Measurements from ENCODE around the gene ATP9B. TPM values are rescaled to one million over a fixed set of nuclear protein-coding genes. Genes with fewer than 3 reads are reported as not detected.
"Not testable (repeated sequence)": the region's sequence is repeated elsewhere in the genome, so short reads cannot be mapped to it uniquely, and the experiment has no call there.

ATP9B gene
- total RNA-seq, 1 donor from 2014 or later, result 33.2 TPM

DNA sequence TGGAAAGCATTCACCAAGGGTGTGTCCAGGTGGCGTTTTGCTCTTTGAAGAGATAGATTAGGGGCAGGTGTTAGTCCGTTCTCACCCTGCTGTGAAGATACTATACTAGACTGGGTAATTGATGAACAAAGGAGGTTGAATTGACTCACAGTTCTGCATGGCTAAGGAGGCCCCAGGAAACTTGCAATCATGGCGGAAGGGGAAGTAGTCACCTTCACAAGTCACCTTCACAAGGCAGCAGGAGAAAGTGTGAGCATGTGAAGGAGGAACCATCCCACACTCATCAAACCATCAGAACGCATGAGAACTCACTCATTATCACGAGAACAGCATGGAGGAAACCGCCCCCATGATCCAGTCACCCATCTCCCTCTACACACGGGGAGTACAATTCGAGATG is 190.8 kb downstream of the ATP9B start:
- Mint-ChIP-seq H3K4me3 (no peak overlapping the region), H3K36me3 (peaks cover 8% of the 10 kb centered on the region), H3K4me1 (peaks cover 8% of the 10 kb centered on the region), H3K27me3 (ENCODE audit: insufficient read depth, low read depth) (peaks cover 2% of the 10 kb centered on the region), H3K27ac (no peak overlapping the region), H3K9me3 (no peaks in the 10 kb centered on the region)
- Histone ChIP-seq H3K9me3 (ENCODE audit: low read depth) (no peaks in the 10 kb centered on the region), H3K36me3 (no peaks in the 10 kb centered on the region), H3K9ac (no peak overlapping the region), H2AFZ (replicated peaks) (no peak overlapping the region), H3F3A (ENCODE audit: low read depth) (no peaks in the 10 kb centered on the region), H3K4me3 (no peak overlapping the region), H3K4me2 (no peak overlapping the region), H3K27me3 (no peaks in the 10 kb centered on the region), H3K79me2 (ENCODE audit: low read depth) (no peaks in the 10 kb centered on the region), H3K27ac (no peak overlapping the region), H4K20me1 (ENCODE audit: low read depth) (peaks cover 1% of the 10 kb centered on the region), H3K4me1 (no peaks in the 10 kb centered on the region)
- DNase-seq (ENCODE audit: low spot score), result no peak
- TF ChIP-seq, protein P1, sequence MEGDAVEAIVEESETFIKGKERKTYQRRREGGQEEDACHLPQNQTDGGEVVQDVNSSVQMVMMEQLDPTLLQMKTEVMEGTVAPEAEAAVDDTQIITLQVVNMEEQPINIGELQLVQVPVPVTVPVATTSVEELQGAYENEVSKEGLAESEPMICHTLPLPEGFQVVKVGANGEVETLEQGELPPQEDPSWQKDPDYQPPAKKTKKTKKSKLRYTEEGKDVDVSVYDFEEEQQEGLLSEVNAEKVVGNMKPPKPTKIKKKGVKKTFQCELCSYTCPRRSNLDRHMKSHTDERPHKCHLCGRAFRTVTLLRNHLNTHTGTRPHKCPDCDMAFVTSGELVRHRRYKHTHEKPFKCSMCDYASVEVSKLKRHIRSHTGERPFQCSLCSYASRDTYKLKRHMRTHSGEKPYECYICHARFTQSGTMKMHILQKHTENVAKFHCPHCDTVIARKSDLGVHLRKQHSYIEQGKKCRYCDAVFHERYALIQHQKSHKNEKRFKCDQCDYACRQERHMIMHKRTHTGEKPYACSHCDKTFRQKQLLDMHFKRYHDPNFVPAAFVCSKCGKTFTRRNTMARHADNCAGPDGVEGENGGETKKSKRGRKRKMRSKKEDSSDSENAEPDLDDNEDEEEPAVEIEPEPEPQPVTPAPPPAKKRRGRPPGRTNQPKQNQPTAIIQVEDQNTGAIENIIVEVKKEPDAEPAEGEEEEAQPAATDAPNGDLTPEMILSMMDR (IDR thresholded peaks at IDR 0.05), result no peak
- TF ChIP-seq EZH2phosphoT487 (IDR thresholded peaks at IDR 0.05) (no peak), EZH2 (IDR thresholded peaks at IDR 0.05) (no peak)

DNA sequence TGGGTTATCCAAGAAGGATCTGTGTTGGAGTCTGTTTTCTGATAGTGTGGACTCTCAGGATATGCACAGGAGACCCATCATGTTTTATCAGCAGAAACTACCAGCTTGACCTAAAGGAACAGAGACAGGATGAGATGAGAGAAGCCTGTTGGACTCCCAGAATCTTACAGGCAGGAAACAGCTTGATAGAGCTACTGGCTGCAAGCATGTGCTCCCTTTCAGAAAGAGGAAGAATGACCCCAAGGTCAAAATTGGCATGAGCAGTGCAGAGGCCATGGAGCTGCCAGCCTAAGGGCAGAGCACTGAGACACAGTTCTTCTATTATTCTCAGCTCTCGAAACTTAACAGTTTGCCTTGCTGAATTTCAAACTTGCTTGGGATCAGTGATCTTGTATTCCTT is 191.3 kb downstream of the ATP9B start:
- H3K4me1 ChIP-seq, result no peaks in the 10 kb centered on the region
- H4K20me1 ChIP-seq (ENCODE audit: low read depth), result no peaks in the 10 kb centered on the region
- H3F3A ChIP-seq (ENCODE audit: low read depth), result no peaks in the 10 kb centered on the region
- no peak for TF ChIP-seq EZH2 (IDR thresholded peaks at IDR 0.05)
- TF ChIP-seq, protein P1 (IDR thresholded peaks at IDR 0.05), result no peak
- TF ChIP-seq EZH2phosphoT487 (IDR thresholded peaks at IDR 0.05), result no peak
- no peak overlapping the region for H2AFZ ChIP-seq (replicated peaks)
- Mint-ChIP-seq H3K4me1 (peaks cover 8% of the 10 kb centered on the region), H3K9me3 (no peaks in the 10 kb centered on the region), H3K4me3 (no peak overlapping the region), H3K27ac (no peak overlapping the region), H3K36me3 (peaks cover 10% of the 10 kb centered on the region), H3K27me3 (ENCODE audit: insufficient read depth, low read depth) (peaks cover under 1% of the 10 kb centered on the region)
- DNase-seq (ENCODE audit: low spot score), result no peak
- H3K9ac ChIP-seq, result no peak overlapping the region
- no peak overlapping the region for H3K4me2 ChIP-seq
- H3K4me3 ChIP-seq, result no peak overlapping the region
- no peak overlapping the region for H3K27ac ChIP-seq
- no peaks in the 10 kb centered on the region for H3K79me2 ChIP-seq (ENCODE audit: low read depth)
- no peaks in the 10 kb centered on the region for H3K9me3 ChIP-seq (ENCODE audit: low read depth)
- H3K36me3 ChIP-seq, result no peaks in the 10 kb centered on the region
- H3K27me3 ChIP-seq, result no peaks in the 10 kb centered on the region

DNA sequence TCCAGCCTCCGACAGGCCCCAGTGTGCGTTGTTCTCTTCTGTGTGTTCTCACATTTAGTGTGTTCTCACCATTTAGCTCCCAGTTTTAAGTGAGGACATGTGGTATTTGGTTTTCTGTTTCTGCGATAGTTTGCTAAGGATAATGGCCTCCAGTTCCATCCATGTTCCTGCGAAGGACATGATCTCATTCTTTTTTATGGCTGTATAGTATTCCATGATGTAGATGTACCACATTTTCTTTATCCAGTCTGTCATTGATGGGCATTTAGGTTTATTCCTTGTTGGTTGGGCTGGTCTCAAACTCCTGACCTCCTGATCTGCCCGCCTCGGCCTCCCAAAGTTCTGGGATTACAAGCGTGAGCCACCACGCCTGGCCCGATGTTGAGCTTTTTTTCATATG is 195.9 kb downstream of the ATP9B start:
- H4K20me1 ChIP-seq (ENCODE audit: low read depth); H3K9me3 ChIP-seq (ENCODE audit: low read depth); H3K27me3 Mint-ChIP-seq (ENCODE audit: insufficient read depth, low read depth); H3F3A ChIP-seq (ENCODE audit: low read depth); H3K27ac Mint-ChIP-seq; H3K36me3 ChIP-seq; H3K9me3 Mint-ChIP-seq; H3K4me2 ChIP-seq; H3K4me3 ChIP-seq; H3K36me3 Mint-ChIP-seq; H3K9ac ChIP-seq; DNase-seq (ENCODE audit: low spot score); H3K4me3 Mint-ChIP-seq; H3K4me1 Mint-ChIP-seq; H3K79me2 ChIP-seq (ENCODE audit: low read depth); H3K4me1 ChIP-seq; H3K27ac ChIP-seq; H2AFZ ChIP-seq (replicated peaks); H3K27me3 ChIP-seq: not testable (repeated sequence)

DNA sequence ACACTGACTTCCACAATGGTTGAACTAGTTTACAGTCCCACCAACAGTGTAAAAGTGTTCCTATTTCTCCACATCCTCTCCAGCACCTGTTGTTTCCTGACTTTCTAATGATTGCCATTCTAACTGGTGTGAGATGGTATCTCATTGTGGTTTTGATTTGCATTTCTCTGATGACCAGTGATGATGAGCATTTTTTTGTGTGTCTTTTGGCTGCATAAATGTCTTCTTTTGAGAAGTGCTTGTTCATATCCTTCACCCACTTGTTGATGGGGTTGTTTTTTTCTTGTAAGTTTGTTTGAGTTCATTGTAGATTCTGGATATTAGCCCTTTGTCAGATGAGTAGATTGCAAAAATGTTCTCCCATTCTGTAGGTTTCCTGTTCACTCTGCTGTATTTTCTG is 202.6 kb downstream of the ATP9B start:
- H3F3A ChIP-seq (ENCODE audit: low read depth); H3K4me2 ChIP-seq; H3K9ac ChIP-seq; H2AFZ ChIP-seq (replicated peaks); H3K4me1 Mint-ChIP-seq; H3K27me3 Mint-ChIP-seq (ENCODE audit: insufficient read depth, low read depth); H3K4me3 ChIP-seq; H3K27ac ChIP-seq; H3K9me3 Mint-ChIP-seq; H4K20me1 ChIP-seq (ENCODE audit: low read depth); H3K79me2 ChIP-seq (ENCODE audit: low read depth); H3K36me3 ChIP-seq; H3K27me3 ChIP-seq; H3K4me1 ChIP-seq; DNase-seq (ENCODE audit: low spot score); H3K36me3 Mint-ChIP-seq; H3K27ac Mint-ChIP-seq; H3K9me3 ChIP-seq (ENCODE audit: low read depth); H3K4me3 Mint-ChIP-seq: not testable (repeated sequence)
